GM12864 (cell line): ENCODE data around the gene CISD3.

Experiments used
- DNase-seq: peaks from one replicate; pipeline ENCODE4 v3.0.0-alpha.2; 2011; ENCODE audit warnings: low read depth
- H3K4me3 ChIP-seq: 2 replicates; pipeline ENCODE4 v1.5.1; 2011; ENCODE audit warnings: mild to moderate bottlenecking, low read depth, low read length, control low read depth
- TF ChIP-seq, protein P1 (sequence below): IDR thresholded peaks from 2 replicates; pipeline ENCODE4 v1.5.1; 2011; ENCODE audit warnings: low read depth, mild to moderate bottlenecking, moderate library complexity, low read length, control low read depth, inconsistent platforms; ENCODE audit errors: missing control alignments

CISD3 gene

DNA sequence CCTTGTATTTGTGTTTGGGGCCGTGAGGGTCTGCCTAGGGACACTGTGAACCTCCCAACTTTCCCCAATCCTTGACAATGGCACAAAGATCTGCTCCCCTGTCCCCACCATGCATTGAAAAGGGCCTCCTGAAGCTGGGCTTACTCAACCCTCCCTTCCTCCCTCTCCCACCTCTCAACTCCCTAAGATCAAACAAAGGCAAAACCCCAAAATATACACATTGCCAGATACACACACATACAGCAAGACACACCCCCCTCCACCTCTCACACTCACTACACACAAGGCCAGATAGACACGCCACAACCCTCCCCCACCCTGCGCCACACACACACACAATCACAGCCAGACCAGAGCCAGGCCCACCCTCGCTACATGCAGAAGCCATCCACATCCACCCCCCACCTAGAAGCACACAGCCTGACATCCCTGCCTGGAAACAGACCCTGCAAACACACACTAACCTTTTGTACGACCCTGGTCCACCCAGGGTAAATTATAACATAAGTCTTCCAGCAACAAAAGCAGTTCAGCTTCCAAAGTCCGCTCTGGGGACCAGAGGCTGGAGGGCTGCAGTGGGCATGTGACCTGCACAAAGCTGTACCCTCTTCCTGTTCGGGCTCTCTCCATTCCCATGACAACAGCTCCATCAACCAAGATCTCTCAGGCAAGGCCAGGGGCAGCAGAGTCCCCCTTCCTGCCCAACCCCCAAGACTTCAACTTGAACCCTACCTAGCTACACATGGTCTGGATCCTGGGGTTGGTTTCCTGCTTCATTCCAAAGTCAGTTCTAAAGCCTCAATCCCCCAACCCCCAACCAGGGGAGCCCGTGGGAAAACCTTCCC is 16.1 kb downstream of the CISD3 start:
- peak overlapping the region; percentile 86 for H3K4me3 ChIP-seq
- TF ChIP-seq, protein P1, sequence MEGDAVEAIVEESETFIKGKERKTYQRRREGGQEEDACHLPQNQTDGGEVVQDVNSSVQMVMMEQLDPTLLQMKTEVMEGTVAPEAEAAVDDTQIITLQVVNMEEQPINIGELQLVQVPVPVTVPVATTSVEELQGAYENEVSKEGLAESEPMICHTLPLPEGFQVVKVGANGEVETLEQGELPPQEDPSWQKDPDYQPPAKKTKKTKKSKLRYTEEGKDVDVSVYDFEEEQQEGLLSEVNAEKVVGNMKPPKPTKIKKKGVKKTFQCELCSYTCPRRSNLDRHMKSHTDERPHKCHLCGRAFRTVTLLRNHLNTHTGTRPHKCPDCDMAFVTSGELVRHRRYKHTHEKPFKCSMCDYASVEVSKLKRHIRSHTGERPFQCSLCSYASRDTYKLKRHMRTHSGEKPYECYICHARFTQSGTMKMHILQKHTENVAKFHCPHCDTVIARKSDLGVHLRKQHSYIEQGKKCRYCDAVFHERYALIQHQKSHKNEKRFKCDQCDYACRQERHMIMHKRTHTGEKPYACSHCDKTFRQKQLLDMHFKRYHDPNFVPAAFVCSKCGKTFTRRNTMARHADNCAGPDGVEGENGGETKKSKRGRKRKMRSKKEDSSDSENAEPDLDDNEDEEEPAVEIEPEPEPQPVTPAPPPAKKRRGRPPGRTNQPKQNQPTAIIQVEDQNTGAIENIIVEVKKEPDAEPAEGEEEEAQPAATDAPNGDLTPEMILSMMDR = no peak
- DNase-seq = no peak

DNA sequence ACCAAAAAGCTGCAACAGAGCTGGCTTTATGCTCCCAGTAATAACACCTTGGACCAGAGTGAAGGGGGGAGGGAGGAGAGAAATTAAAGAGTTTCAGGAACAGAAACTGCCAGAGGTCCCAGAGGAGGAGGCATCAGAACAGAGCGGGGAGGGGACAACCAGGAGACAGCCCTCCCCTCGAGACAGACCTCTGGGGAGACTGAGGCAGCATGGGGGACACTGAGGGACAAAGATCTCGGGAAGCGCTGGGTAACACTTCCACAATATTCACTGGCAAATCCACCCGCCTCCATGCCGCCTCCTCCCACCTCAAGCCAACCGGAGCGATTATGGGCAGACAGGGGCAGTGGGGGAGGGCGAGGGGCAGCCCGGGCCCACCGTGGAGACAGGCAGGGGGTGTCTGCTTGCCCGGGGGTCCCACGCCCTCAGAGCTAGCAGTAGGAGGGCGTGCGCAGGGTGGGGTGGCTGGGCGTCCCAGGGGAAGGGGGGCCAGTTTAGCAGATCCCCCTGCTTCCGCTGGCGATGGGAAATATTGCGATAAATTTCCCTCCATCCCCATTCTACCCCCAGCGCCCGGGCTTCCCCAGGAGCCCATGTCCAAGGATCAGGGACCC is 16.8 kb downstream of the CISD3 start:
- H3K4me3 ChIP-seq = peak overlapping the region; percentile 86
- TF ChIP-seq, protein P1 = no peak
- DNase-seq = no peak

DNA sequence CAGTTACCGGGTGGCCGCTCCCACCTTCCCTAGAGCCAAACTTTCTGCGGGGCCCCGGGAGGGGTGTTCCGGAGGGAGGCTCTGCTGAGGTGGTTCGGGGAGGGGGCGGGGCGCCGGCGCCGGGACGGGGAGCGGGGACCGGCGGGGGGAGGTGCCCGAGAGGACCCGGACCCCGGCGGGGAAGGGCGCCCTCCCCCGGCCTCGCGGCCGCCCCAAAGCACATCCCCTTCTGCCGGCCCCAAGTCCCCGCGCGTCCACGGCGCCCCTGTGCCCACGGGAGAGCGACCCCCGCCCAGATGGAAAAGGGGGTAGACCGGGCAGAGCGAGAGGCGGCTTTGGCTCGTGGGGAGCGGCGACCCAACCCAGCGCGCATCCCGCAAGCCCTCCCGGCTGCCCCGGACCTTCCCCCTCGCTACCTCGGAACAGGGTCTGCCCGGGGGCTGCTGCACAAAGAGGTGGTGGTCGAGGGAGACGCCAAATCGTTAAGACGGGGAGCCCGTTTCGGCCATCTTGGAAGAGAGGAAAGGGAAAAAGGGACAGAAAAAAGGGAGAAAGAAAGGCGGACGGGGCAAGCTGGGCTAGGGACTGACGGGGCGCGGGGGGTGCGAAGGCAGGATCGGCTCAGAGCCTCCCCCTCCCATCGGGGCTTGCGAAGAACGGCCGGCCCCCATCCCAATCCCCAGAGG is 17.5 kb downstream of the CISD3 start:
- H3K4me3 ChIP-seq = peak overlapping the region; percentile 86
- DNase-seq = no peak
- TF ChIP-seq, protein P1 = peak; percentile 20

DNA sequence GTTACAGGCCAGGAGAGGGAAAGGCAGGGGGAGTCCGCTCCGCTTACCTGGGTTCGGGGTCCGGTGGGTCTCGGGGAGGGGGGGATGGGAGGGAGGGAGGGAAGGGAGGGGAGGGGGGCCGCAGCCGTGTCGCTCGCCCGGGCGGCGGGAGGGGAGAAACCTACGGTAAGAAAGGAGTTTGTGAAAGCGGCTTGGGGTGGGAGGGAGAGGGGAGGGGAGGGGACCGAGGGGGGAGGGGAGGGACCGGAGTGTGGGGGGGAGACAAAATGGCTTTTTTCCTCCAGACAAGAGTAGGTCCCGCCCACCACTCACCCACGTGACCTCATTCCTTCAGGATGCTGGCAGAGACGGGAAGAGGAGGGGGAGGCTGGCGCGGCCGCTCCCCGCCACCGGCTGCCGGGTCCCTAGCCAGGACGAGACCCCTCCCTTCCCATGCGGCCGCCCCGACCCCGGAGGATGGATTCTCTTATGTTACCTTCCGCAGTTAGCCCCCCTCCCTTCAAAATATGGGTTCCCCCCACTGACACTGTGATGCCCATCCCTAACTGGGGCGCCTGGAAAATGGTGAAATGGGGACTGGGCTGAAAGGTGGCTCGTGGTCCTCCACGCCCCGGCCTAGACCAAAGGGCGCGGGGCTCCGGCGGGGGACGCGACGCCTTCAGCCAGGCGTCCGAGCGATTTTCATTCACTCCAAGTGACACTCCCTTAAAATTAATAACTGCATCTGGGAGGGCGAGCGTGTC is 18.2 kb downstream of the CISD3 start, which contains the start of gene PCGF2:
TSS of gene PCGF2 (minus strand) at position 188 of the 743 bp plus-strand sequence. CDS start 7,934 bp downstream, outside the sequence.
- TF ChIP-seq, protein P1 = no peak
- H3K4me3 ChIP-seq = peak within 1 kb of the TSS; percentile 86
- DNase-seq = no peak

DNA sequence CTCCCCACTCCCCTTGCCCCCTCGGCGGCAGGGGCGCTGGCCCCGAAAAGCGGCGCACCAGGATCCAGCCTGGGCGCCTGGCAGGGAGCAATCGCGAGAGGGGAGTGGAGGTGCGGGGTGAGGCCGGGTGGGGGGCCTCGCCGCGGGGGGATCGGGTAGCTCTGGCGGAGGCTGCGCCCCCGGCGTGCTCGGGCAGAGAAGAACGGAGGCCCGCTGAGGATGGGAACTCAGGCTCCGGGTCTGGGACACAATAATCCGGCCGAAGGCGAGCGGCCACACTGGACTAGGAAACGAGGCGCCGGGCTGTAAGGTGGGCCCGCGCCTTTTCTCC is 18.7 kb downstream of the CISD3 start:
- TF ChIP-seq, protein P1 = no peak
- H3K4me3 ChIP-seq = peak overlapping the region; percentile 70
- no peak for DNase-seq

DNA sequence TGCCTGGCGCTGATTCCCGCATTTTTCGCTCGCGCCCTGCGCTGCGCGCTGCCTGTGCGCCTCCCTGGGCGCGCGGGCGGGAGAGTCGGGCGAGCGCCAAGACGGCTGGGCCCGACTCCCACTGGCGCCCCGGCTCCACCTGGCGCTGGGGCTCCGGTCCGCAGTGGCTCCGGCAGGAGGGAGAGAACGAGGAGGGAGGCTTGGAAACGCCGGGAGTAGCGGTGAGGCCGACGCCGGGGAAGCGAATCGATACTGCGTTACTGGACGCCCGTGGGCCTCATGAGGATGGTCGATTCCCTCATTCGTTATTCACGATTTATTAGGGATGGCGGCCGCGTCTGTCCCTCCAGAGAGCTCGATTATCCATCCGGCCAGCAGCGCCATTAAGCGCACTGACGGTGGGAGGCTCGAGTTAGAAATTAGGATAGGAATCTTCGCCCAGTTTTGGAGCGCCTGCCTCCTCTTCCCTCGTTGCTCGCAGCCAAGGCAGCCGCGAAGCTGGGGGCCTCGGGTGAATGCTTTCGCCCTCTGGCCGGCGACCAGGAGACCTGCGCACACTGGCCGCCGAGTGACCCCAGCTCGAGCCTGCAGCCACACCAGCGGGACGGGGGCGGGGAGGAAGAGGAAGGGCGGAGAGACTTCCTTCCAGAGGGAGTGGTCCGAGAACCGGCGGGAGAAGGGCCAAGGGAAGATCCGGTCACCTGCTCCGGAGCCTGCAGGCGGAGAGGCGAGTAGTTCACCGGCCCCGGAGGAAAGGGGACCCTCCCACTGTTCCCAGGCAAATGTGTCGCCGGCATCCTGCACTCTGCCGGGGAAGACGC is 19.3 kb downstream of the CISD3 start:
- TF ChIP-seq, protein P1 = no peak
- peak overlapping the region; percentile 70 for H3K4me3 ChIP-seq
- no peak for DNase-seq
